Stimulated activated naive CD8-positive, alpha-beta T cell treated with anti-CD3 and anti-CD28 coated beads, Interleukin-15, amount 100 ng/mL, for 72 hours (primary cell): ENCODE data around the gene BIRC6.
"Not testable (repeated sequence)": the region's sequence is repeated elsewhere in the genome, so short reads cannot be mapped to it uniquely, and the experiment has no call there.

Experiments
- ATAC-seq: fragments of 150-1000 bp; cut with Tn5 transposase; 2 replicates; pipeline ENCODE4 v1.10.0; 2021; ENCODE audit warnings: mild to moderate bottlenecking, moderate library complexity
- DNase-seq, 2 donors: peaks; one replicate each; pipeline ENCODE4 v3.0.0; 2021 to 2022
- H3K27ac Mint-ChIP-seq, 2 donors: one replicate each; pipeline ENCODE4 v1.8.0; 2022; ENCODE audit warnings: mild to moderate bottlenecking in 2 of 2, mixed read lengths in 2 of 2, moderate library complexity in 2 of 2
- H3K27me3 Mint-ChIP-seq: one replicate; pipeline ENCODE4 v1.8.0; 2022; ENCODE audit warnings: mixed read lengths
- H3K4me1 Mint-ChIP-seq: one replicate; pipeline ENCODE4 v1.8.0; 2022; ENCODE audit warnings: mild to moderate bottlenecking, mixed read lengths
- H3K4me3 Mint-ChIP-seq, 2 donors: one replicate each; pipeline ENCODE4 v1.8.0; 2022; ENCODE audit warnings: mild to moderate bottlenecking in 2 of 2, mixed read lengths in 2 of 2, moderate library complexity in 1 of 2
- H3K9me3 Mint-ChIP-seq, 2 donors: one replicate each; pipeline ENCODE4 v1.8.0; 2022; ENCODE audit warnings: mixed read lengths in 2 of 2

Gene BIRC6

GRCh38 chr2:32495139-32495538 lies 138.3 kb downstream of the BIRC6 start:
- no peak for DNase-seq
- Mint-ChIP-seq H3K27ac (no peak overlapping the region), H3K4me1 (no peaks in the 10 kb centered on the region), H3K4me3 (no peak overlapping the region), H3K27me3 (no peaks in the 10 kb centered on the region), H3K9me3 (no peaks in the 10 kb centered on the region)
- ATAC-seq: no peak

- H3K4me1 Mint-ChIP-seq: no peaks in the 10 kb centered on the region
- H3K27me3 Mint-ChIP-seq: no peaks in the 10 kb centered on the region
- peak overlapping the region; percentile 49 to 86 for H3K27ac Mint-ChIP-seq
- H3K9me3 Mint-ChIP-seq: no peaks in the 10 kb centered on the region
- no peak overlapping the region for H3K4me3 Mint-ChIP-seq
- DNase-seq (no peak), ATAC-seq (no peak)
Observed at GRCh38 chr2:32496662-32497061, 139.8 kb downstream of the BIRC6 start.

DNA sequence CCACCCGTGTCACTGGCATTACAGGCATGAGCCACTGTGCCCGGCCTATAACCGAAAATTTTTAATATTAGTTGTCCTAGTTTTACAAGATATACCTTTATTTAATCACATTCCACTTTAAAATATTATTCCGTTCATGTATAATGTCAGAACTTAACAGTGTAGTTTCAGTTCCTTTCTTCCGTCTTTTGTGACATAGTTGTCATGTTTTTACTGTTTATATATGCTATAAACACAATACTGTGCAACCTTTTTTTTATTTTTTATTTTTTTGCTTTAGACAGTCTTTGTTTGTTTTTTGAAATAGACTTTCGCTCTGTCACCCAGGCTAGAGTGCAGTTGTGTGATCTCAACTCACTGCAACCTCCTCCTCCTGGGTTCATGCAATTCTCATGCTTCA lies 141.5 kb downstream of the BIRC6 start:
- H3K4me1 Mint-ChIP-seq: no peaks in the 10 kb centered on the region
- no peaks in the 10 kb centered on the region for H3K27me3 Mint-ChIP-seq
- ATAC-seq (no peak), DNase-seq (no peak)
- no peaks in the 10 kb centered on the region for H3K9me3 Mint-ChIP-seq
- H3K27ac Mint-ChIP-seq: no peak overlapping the region
- no peak overlapping the region for H3K4me3 Mint-ChIP-seq

DNA sequence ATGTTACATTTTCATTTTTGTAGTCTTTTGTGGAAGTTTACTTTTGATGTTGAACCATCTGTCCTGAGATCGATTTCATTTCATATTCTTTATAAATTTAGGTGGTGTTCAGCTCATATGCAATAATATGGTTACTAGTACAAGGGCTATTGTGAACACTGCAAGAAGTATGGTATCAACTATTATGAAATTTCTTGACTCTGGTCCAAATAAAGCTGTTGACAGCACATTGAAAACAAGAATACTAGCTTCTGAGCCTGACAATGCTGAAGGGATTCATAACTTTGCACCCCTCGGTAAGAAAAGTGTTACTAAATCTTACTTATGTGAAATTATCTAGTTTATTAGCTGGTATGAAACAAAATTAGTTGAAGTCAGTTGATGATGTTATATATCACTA lies 146.1 kb downstream of the BIRC6 start:
- Mint-ChIP-seq H3K27me3 (no peaks in the 10 kb centered on the region), H3K4me1 (peaks cover 6% of the 10 kb centered on the region), H3K4me3 (no peak overlapping the region), H3K27ac (peak overlapping the region in 1 of 2 donors; percentile 12), H3K9me3 (no peaks in the 10 kb centered on the region)
- DNase-seq (no peak), ATAC-seq (no peak)

- ATAC-seq (no peak), DNase-seq (no peak)
- Mint-ChIP-seq H3K4me1 (peaks cover 6% of the 10 kb centered on the region), H3K4me3 (no peak overlapping the region), H3K9me3 (no peaks in the 10 kb centered on the region), H3K27me3 (no peaks in the 10 kb centered on the region), H3K27ac (no peak overlapping the region)
Observed at GRCh38 chr2:32504877-32505478, 148.2 kb downstream of the BIRC6 start.

DNA sequence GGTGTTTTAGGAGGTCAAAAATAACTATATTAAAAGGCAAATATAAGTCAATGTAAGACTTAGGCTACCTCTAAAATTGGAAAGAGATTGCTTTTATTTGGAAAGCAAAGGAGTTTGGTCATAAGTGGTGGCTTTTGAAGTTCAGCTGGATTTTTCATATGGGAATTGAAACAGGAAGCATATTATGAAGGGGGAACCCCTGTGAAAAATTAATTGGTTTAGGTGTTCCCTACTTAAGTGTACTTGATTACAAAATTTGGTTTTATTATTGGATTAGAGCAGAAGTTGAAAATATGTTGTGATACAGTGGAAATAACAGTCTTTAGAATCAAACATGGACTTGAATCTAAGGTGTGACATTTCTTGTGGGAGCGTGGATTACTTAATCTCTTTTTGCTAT lies 149.6 kb downstream of the BIRC6 start:
- H3K4me3 Mint-ChIP-seq: no peak overlapping the region
- peaks cover 6% of the 10 kb centered on the region for H3K4me1 Mint-ChIP-seq
- H3K27ac Mint-ChIP-seq: peak overlapping the region in 1 of 2 donors; percentile 19
- no peaks in the 10 kb centered on the region for H3K27me3 Mint-ChIP-seq
- DNase-seq: no peak
- ATAC-seq: no peak
- no peaks in the 10 kb centered on the region for H3K9me3 Mint-ChIP-seq

DNA sequence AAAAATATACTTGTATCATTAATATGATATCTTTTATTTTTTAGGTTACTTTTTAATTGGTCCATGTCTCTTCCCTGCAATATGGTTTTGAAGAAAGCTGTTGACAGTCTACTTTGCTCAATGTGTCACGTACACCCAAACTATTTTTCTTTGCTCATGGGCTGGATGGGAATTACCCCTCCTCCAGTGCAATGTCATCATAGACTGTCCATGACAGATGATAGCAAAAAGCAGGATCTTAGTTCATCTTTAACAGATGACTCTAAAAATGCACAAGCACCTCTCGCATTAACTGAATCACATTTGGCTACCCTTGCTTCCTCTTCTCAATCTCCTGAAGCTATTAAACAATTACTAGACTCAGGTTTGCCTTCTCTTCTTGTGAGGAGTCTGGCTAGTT lies 158.1 kb downstream of the BIRC6 start:
- H3K9me3 Mint-ChIP-seq: no peaks in the 10 kb centered on the region
- DNase-seq: no peak
- no peak for ATAC-seq
- H3K4me1 Mint-ChIP-seq: no peaks in the 10 kb centered on the region
- no peaks in the 10 kb centered on the region for H3K27me3 Mint-ChIP-seq
- H3K27ac Mint-ChIP-seq: no peak overlapping the region
- no peak overlapping the region for H3K4me3 Mint-ChIP-seq

DNA sequence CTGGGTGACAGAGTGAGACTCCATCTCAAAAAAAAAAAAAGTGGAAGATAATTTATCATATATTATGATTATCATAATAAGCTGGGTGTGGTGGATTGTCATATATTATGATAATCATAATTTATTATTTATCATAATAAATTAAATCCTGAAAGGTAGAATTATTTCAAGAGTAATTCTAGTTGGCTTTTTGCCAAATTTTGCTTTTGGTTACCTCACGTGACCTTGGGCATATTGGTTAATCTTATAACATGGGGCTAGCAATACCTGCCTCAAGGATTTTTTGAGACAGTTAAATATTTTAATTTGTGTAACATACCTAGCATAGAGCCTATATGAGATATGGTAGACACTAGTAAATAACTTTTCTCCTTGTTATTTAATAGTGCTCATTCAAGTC lies 159.7 kb downstream of the BIRC6 start:
- ATAC-seq (no peak), DNase-seq (no peak)
- H3K4me3 Mint-ChIP-seq: no peak overlapping the region
- no peaks in the 10 kb centered on the region for H3K9me3 Mint-ChIP-seq
- H3K4me1 Mint-ChIP-seq: no peaks in the 10 kb centered on the region
- peak overlapping the region in 1 of 2 donors; percentile 27 for H3K27ac Mint-ChIP-seq
- H3K27me3 Mint-ChIP-seq: no peaks in the 10 kb centered on the region

- DNase-seq (no peak), ATAC-seq (no peak)
- Mint-ChIP-seq H3K27me3 (no peaks in the 10 kb centered on the region), H3K27ac (no peak overlapping the region), H3K4me1 (no peaks in the 10 kb centered on the region), H3K4me3 (no peak overlapping the region), H3K9me3 (no peaks in the 10 kb centered on the region)
Observed at GRCh38 chr2:32522770-32523169, 165.9 kb downstream of the BIRC6 start.

DNA sequence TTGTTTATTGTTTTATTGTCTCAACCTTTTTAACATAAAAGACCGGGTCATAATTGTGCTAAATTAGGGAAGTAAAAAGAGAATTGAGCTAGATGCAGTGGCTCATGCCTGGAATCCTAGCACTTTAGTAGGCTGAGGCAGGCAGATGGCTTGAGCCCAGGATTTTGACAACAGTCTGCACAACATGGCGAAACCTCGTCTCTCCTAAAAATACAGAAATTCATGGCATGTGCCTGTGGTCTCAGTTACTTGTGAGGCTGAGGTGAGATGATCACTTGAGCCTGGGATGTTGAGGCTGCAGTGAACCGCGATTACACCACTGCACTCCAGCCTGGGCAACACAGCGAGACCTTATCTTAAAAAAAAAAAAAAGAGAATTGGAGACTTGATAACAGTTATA lies 166.9 kb downstream of the BIRC6 start:
- H3K4me3 Mint-ChIP-seq: no peak overlapping the region
- H3K9me3 Mint-ChIP-seq: no peaks in the 10 kb centered on the region
- no peak for ATAC-seq
- H3K4me1 Mint-ChIP-seq: no peaks in the 10 kb centered on the region
- no peak overlapping the region for H3K27ac Mint-ChIP-seq
- H3K27me3 Mint-ChIP-seq: no peaks in the 10 kb centered on the region
- no peak for DNase-seq

DNA sequence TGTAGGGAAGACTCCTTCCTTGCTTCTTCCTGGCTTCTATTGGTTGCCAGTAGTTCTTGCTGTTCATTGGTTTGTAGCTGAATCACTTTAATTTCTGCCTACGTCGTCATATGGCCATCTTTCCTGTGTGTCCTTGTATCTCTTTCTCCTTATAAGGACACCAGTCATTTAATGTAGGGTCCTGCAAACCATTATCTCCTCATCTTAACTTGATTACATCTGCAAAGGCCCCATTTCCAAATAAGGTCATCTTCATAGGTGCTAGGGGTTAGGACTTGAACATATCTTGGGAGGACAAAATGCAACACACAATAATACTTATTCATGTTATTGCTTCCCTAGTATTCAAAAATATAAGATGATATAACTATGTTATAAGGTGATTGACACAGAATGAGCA lies 175.5 kb downstream of the BIRC6 start:
- no peaks in the 10 kb centered on the region for H3K4me1 Mint-ChIP-seq
- no peaks in the 10 kb centered on the region for H3K27me3 Mint-ChIP-seq
- peaks cover 0 to 8% of the 10 kb centered on the region in 2 donors for H3K9me3 Mint-ChIP-seq
- ATAC-seq (no peak), DNase-seq (no peak)
- H3K4me3 Mint-ChIP-seq: no peak overlapping the region
- no peak overlapping the region for H3K27ac Mint-ChIP-seq

DNA sequence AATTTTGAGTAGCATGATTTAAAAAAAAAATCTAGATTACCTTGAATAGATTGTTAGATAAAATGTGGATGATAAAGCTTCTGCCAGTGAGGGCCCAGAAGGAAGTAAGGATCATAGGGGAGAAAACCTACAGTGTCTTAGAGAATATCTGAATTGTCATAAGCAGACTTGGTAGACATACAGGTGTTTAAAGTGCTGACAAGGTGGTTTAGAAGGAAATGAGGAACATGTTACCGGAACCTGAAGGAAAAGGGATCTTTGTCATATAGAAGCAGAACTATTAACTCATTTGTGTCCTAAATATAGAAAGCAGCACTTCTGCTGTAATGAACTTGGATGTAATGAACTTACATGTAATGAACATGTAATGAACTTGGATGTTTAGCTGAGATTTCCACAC lies 176.1 kb downstream of the BIRC6 start:
- H3K4me3 Mint-ChIP-seq: no peak overlapping the region
- ATAC-seq (no peak), DNase-seq (no peak)
- H3K27me3 Mint-ChIP-seq: no peaks in the 10 kb centered on the region
- H3K27ac Mint-ChIP-seq: no peak overlapping the region
- H3K4me1 Mint-ChIP-seq: no peaks in the 10 kb centered on the region
- H3K9me3 Mint-ChIP-seq: peaks cover 0 to 8% of the 10 kb centered on the region in 2 donors

DNA sequence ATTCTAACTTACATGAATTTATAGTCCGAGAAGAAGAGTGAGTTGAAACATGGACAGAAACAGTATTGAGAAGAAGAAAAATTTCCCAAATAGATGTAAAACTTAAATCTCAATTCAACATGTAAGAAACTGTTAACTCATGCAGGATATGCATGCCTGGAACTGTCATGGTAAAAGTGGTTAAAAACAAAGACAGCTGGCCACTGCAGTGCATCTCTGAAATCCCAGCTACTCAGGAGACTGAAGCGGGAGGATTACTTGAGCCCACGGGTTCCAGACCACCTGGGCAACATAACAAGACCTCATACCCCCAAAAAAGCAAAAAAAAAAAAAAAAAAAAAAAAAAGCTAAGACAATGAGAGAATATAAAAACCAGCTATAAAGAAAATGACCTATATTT lies 178.0 kb downstream of the BIRC6 start:
- ATAC-seq (no peak), DNase-seq (no peak)
- Mint-ChIP-seq H3K27me3 (no peaks in the 10 kb centered on the region), H3K4me1 (no peaks in the 10 kb centered on the region), H3K4me3 (no peak overlapping the region), H3K27ac (no peak overlapping the region), H3K9me3 (peaks cover 0 to 8% of the 10 kb centered on the region in 2 donors)

DNA sequence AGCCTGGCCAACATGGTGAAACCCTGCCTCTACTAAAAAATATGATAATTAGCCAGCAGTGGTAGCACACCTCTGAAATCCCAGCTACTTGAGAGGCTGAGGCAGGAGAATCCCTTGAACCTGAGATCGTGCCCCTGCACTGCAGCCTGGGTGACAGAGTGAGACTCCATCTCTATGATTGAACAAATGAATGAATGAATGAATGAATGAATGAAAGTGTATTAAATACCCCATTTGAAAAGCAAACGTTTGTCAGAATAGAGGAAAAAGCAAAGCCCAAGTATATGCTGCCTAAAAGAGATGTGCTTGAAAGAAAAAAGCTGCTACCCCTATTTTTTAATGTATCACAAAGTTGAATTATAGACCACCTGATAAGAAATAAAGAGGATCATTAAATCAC lies 181.9 kb downstream of the BIRC6 start:
- DNase-seq: no peak
- H3K27me3 Mint-ChIP-seq: no peaks in the 10 kb centered on the region
- H3K4me1 Mint-ChIP-seq: no peaks in the 10 kb centered on the region
- H3K9me3 Mint-ChIP-seq: no peaks in the 10 kb centered on the region
- no peak overlapping the region for H3K27ac Mint-ChIP-seq
- ATAC-seq: no peak
- no peak overlapping the region for H3K4me3 Mint-ChIP-seq

DNA sequence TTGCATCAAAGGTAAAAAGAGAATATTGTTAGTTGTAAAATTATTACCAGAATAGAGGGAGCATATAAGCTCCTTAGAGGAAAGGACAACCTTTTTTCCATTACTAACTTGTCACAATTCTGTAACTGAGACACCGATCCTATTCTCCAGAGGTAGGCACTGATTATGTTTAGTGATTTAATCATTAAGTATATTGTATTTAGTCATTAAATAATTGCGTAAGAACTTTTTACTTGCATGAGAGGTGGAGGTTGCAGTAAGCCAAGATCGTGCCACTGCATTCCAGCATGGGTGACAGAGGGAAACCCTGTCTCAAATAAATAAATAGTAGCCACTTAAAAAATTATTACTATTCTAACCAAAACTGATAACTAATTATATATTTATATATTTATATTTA lies 195.7 kb downstream of the BIRC6 start:
- DNase-seq, H3K4me3 Mint-ChIP-seq, H3K27ac Mint-ChIP-seq, H3K9me3 Mint-ChIP-seq, H3K4me1 Mint-ChIP-seq, ATAC-seq, H3K27me3 Mint-ChIP-seq: not testable (repeated sequence)

DNA sequence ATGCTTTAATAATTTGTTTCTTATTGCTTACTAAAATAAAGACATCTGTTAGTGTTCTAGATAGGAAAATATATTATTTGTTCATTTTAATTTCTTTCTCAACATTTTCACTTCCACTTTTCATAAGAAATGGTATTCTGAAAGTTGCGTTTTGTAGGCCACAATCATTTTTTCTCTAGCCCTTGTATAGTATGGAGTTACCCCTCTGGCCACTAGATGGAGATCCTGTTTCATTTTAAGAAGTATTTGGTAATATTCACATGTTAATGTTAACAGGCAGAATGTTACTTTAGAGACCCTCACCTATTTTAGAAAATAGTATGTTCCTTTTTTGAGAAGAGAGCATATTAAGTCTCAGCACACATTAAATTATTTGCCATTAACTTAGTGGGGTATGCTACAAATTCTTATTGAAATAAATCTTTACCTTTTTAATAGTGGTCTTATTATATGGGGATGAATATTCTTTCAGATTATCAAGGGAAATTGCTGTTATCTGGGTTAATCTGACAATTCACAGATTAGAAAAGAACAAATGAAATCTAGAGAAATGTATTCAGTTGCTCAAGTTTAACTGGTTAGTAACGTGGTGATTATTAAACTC lies 197.1 kb downstream of the BIRC6 start:
- DNase-seq (no peak), ATAC-seq (peak; percentile 61)
- no peak overlapping the region for H3K27ac Mint-ChIP-seq
- H3K4me3 Mint-ChIP-seq: no peak overlapping the region
- no peaks in the 10 kb centered on the region for H3K27me3 Mint-ChIP-seq
- no peaks in the 10 kb centered on the region for H3K4me1 Mint-ChIP-seq
- no peaks in the 10 kb centered on the region for H3K9me3 Mint-ChIP-seq

DNA sequence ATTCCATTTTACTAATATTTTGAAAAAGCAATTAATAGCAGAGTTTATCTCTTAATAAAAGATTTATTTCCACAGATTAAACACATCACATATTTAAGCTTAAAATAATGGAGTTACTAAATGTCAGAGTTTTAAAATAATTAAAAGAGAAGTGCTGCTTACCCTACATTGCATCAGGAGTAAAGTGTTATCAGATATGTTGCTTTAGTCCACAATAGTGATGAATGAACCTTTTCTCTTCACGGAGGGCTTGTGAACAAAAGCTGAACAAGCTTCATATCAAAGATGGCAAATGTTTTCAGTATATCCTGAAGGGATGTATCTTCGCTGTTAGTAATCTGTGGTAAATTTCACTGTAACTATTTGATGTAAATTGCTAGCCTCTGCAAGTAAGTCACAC lies 201.7 kb downstream of the BIRC6 start:
- no peak overlapping the region for H3K4me3 Mint-ChIP-seq
- no peaks in the 10 kb centered on the region for H3K4me1 Mint-ChIP-seq
- DNase-seq: no peak
- no peak overlapping the region for H3K27ac Mint-ChIP-seq
- ATAC-seq: no peak
- no peaks in the 10 kb centered on the region for H3K9me3 Mint-ChIP-seq
- no peaks in the 10 kb centered on the region for H3K27me3 Mint-ChIP-seq
